Ovary (tissue), 3 donors: ENCODE results near the gene SEMA3G.

Experiments
- CTCF ChIP-seq, 3 donors: fragments of 450-650 bp in 2 of 3; fragments of 200-600 bp in 1 of 3; IDR thresholded peaks; one replicate each; pipeline versions ENCODE4 v1.5.1 to v1.8.0; 2016 to 2022; ENCODE audit warnings: antibody characterized with exemption in 3 of 3, mild to moderate bottlenecking in 1 of 3
- POLR2A ChIP-seq: fragments of 450-650 bp; IDR thresholded peaks from one replicate; pipeline ENCODE4 v1.6.1; 2017; ENCODE audit warnings: antibody characterized with exemption, mild to moderate bottlenecking, moderate library complexity
- donor health status: DM: no; HTN: no; CAD: no.

- TF ChIP-seq CTCF (IDR thresholded peaks at IDR 0.05): no peak
- no peak for TF ChIP-seq POLR2A
Measured at GRCh38 chr3:52450489-52451236, 5.8 kb upstream of the SEMA3G start.
